ENCODE data around the gene BMP6.

DNA sequence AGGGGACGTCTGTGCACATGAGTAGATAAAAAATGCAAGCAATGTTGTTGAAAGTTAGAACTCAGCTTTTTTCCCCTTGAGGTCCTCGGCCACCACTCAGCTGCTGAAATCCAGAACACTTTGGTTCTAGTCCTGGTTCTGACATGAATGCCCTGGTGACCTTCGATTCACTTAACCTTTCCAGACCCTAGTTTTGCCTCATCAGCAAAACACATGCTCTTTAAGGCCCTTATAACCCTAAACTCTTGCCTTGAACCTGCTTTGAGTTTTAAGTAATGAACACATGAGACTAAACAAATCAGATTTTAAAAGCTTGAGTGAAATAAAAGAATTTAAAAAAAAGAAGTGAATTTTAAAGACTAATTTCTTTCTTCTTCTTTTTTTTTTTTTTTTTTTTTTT lies 33.4 kb downstream of the BMP6 start:
- TF ChIP-seq GATA3 (IDR thresholded peaks at IDR 0.05; ENCODE audit: low read depth, low read length) (no peak), GATA2 (IDR thresholded peaks at IDR 0.05; ENCODE audit: low read depth, low read length) (no peak)

Measured in SH-SY5Y (cell line).